ENCODE data around the gene MORN2. TPM values are rescaled to one million over a fixed set of nuclear protein-coding genes. Genes with fewer than 3 reads are reported as not detected.
"Not testable (repeated sequence)": the region's sequence is repeated elsewhere in the genome, so short reads cannot be mapped to it uniquely, and the experiment has no call there.

The MORN2 gene
- 11.3 TPM for total RNA-seq (ENCODE audit: unreplicated experiment)
- long read RNA-seq, transcript MORN2-201 (5 exons, 739 nt), result major isoform, 10 of 11 reads
- long read RNA-seq, partial matches to known transcripts, result 0 of 11 reads
- long read RNA-seq, other reads (novel, unspliced or antisense), result 1 of 11 reads

DNA sequence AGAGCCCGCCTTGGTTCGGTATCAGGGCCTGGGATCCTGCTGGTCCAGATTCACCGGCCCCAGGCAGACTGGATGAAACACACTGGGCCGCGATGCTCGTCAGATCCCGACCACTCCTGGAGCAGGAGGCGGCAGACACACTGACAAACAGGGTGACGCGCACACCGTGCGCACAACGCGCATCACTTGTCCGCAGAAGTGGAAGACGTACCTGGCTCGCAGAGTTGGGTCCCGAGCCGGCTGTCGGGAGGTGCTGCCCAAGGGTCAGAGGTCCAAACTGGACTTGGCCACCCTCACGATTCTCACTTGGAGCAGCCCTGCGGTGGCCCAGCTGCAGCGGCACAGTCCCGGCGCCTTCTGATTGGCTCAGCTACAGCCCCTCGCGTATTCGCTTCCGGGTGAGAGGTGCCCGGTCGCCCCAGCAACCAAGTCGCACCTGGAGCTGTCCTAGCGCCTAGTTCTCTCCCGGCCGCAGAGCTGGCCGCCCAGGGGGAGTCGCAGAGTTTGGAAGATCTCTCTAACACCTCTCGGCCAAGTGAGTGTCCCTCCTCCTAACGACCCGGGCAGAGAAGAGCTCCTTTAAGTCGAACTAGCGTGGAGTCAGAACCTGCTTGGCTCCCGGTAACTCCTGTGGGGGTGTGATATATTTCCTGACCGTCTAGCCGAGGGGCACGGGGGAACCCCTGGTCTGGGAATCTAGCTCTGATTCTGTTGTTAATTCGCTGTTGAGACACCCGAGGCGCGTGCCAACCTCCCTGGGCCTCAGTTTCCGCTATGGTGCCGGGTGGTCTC lies at the start of gene MORN2, which contains the start of gene DHX57:
MORN2 (plus strand) TSS at position 401 of the 792 bp plus-strand sequence.
DHX57 (minus strand) TSS at position 359 of the 792 bp plus-strand sequence. CDS start 7,529 bp downstream, outside the sequence.
- Mint-ChIP-seq H3K27me3 (ENCODE audit: unreplicated experiment) (peaks cover 4% of the 10 kb centered on the region), H3K36me3 (ENCODE audit: low read depth, unreplicated experiment) (no peaks in the 10 kb centered on the region), H3K4me3 (ENCODE audit: unreplicated experiment) (peak within 1 kb of the TSS; percentile 99), H3K27ac (ENCODE audit: unreplicated experiment) (peak within 1 kb of the TSS; percentile 90), H3K4me1 (ENCODE audit: unreplicated experiment) (peaks cover 14% of the 10 kb centered on the region), H3K9me3 (ENCODE audit: unreplicated experiment) (no peaks in the 10 kb centered on the region)
- TF ChIP-seq, protein P1, sequence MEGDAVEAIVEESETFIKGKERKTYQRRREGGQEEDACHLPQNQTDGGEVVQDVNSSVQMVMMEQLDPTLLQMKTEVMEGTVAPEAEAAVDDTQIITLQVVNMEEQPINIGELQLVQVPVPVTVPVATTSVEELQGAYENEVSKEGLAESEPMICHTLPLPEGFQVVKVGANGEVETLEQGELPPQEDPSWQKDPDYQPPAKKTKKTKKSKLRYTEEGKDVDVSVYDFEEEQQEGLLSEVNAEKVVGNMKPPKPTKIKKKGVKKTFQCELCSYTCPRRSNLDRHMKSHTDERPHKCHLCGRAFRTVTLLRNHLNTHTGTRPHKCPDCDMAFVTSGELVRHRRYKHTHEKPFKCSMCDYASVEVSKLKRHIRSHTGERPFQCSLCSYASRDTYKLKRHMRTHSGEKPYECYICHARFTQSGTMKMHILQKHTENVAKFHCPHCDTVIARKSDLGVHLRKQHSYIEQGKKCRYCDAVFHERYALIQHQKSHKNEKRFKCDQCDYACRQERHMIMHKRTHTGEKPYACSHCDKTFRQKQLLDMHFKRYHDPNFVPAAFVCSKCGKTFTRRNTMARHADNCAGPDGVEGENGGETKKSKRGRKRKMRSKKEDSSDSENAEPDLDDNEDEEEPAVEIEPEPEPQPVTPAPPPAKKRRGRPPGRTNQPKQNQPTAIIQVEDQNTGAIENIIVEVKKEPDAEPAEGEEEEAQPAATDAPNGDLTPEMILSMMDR (IDR thresholded peaks at IDR 0.05; ENCODE audit: unreplicated experiment), result no peak
- DNase-seq (ENCODE audit: low spot score), result peak; percentile 77

DNA sequence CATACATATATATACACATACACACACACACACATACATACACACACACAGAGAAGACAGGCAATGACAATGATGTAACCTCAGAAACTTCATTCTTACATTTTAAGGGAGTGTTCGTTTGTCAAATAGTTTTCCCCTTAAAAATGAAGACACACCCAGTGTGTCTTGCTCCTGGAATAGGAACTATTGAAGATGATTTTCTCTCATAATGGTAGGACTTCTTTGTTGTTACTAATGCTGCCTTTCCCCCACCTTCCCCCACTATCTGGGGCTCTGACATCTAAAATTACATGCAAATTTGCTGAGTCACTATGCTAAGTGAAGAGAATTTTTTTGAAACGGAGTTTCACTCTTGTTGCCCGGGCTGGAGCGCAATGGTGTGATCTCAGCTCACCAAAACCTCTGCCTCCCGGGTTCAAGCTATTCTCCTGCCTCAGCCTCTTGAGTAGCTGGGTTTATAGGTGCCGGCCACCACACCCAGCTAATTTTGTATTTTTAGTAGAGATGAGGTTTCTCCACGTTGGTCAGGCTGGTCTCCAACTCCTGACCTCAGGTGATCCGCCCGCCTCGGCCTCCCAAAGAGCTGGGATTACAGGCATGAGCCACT lies 48.1 kb upstream of the MORN2 start:
- H3K4me1 Mint-ChIP-seq (ENCODE audit: unreplicated experiment); H3K9me3 Mint-ChIP-seq (ENCODE audit: unreplicated experiment); H3K27ac Mint-ChIP-seq (ENCODE audit: unreplicated experiment); DNase-seq (ENCODE audit: low spot score); H3K4me3 Mint-ChIP-seq (ENCODE audit: unreplicated experiment); H3K27me3 Mint-ChIP-seq (ENCODE audit: unreplicated experiment): not testable (repeated sequence)
- peaks cover 11% of the 10 kb centered on the region for H3K36me3 Mint-ChIP-seq (ENCODE audit: low read depth, unreplicated experiment)

DNA sequence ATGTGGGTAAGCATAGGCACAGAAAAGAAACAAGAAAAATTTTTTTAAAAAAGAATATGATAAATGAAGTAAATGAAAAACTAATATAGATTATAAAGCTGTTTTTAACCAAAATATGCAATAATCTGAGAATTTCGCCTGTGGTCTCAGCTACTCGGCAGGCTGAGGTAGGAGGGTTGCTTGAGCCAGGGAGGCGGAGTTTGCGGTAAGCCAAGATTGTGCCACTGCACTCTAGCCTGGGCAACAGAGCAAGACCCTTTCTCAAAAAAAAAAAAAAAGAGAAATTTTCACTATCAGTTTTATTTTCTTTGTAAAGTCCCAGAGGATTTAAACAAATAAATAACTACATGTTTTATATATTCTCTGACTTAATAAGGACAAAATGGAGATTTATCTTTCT lies 47.3 kb upstream of the MORN2 start:
- H3K9me3 Mint-ChIP-seq (ENCODE audit: unreplicated experiment), result no peaks in the 10 kb centered on the region
- DNase-seq (ENCODE audit: low spot score), result no peak
- H3K4me3 Mint-ChIP-seq (ENCODE audit: unreplicated experiment), result no peak overlapping the region
- H3K27ac Mint-ChIP-seq (ENCODE audit: unreplicated experiment), result no peak overlapping the region
- TF ChIP-seq, protein P1 (IDR thresholded peaks at IDR 0.05; ENCODE audit: unreplicated experiment), result no peak
- H3K27me3 Mint-ChIP-seq (ENCODE audit: unreplicated experiment), result no peaks in the 10 kb centered on the region
- no peaks in the 10 kb centered on the region for H3K4me1 Mint-ChIP-seq (ENCODE audit: unreplicated experiment)
- peaks cover 7% of the 10 kb centered on the region for H3K36me3 Mint-ChIP-seq (ENCODE audit: low read depth, unreplicated experiment)

DNA sequence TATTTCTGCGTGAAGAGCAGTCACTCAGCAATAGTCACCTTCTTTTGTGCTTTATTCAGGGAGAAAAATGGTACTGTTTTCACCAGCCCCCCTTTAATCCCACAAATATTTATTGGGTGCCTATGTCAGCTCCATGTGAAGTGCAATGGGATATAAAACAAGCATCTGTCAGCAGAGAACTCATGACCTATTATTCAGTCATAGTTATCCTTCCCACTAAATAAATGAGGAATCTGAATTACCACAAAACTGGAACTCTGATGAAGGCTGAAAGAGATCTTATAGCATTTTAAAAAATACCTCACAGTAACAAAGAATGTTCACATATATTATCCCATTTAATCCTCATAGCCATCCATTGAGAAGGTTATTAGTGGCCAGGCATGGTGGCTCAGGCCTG lies 45.8 kb upstream of the MORN2 start:
- Mint-ChIP-seq H3K36me3 (ENCODE audit: low read depth, unreplicated experiment) (peaks cover 6% of the 10 kb centered on the region), H3K27ac (ENCODE audit: unreplicated experiment) (no peak overlapping the region), H3K4me1 (ENCODE audit: unreplicated experiment) (no peaks in the 10 kb centered on the region), H3K4me3 (ENCODE audit: unreplicated experiment) (no peak overlapping the region), H3K9me3 (ENCODE audit: unreplicated experiment) (no peaks in the 10 kb centered on the region), H3K27me3 (ENCODE audit: unreplicated experiment) (no peaks in the 10 kb centered on the region)
- DNase-seq (ENCODE audit: low spot score), result no peak
- TF ChIP-seq, protein P1 (IDR thresholded peaks at IDR 0.05; ENCODE audit: unreplicated experiment), result no peak

GRCh38 chr2:38830526-38831159 lies 45.1 kb upstream of the MORN2 start:
- no peaks in the 10 kb centered on the region for H3K27me3 Mint-ChIP-seq (ENCODE audit: unreplicated experiment)
- no peaks in the 10 kb centered on the region for H3K9me3 Mint-ChIP-seq (ENCODE audit: unreplicated experiment)
- H3K36me3 Mint-ChIP-seq (ENCODE audit: low read depth, unreplicated experiment), result peaks cover 6% of the 10 kb centered on the region
- no peak overlapping the region for H3K4me3 Mint-ChIP-seq (ENCODE audit: unreplicated experiment)
- TF ChIP-seq, protein P1 (IDR thresholded peaks at IDR 0.05; ENCODE audit: unreplicated experiment), result no peak
- no peak overlapping the region for H3K27ac Mint-ChIP-seq (ENCODE audit: unreplicated experiment)
- DNase-seq (ENCODE audit: low spot score), result no peak
- no peaks in the 10 kb centered on the region for H3K4me1 Mint-ChIP-seq (ENCODE audit: unreplicated experiment)
